Mammary epithelial cell (primary cell): Measurements from ENCODE around the gene CHST9.

Experiments used
- EZH2 ChIP-seq: IDR thresholded peaks from 2 replicates; pipeline ENCODE4 v1.6.1; 2012; ENCODE audit warnings: low read length, inconsistent platforms, borderline replicate concordance
- TF ChIP-seq, protein P1 (sequence below), 2 donors: IDR thresholded peaks in 1 of 2; conservative IDR thresholded peaks in 1 of 2; 2 replicates each; pipeline ENCODE4 v1.5.1; 2011 to 2012; ENCODE audit warnings: inconsistent platforms in 2 of 2, low read length in 2 of 2, mild to moderate bottlenecking in 2 of 2, control low read depth in 1 of 2, low read depth in 1 of 2; ENCODE audit not compliant: insufficient read depth in 1 of 2; ENCODE audit errors: extremely low read depth in 1 of 2

DNA sequence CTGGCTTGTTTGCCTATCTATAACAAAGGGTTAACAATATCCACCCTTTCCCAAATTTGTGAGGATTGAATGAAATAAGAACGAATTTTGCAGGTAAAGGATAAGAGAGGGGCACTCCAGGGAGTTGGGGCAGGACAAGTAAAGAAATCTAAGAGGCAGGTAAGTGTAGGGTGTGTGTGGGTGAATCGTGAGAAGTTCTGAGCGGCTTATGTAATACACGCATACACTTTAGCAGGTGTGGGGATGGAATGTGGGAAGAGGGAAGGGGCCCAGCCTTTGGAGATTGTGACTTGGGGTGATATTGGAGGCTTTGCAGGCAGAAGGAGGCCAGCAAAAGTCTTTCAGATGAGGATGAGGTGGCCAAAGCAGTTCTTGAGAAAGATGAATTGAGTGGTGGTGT lies 236.4 kb downstream of the CHST9 start:
- TF ChIP-seq, protein P1, sequence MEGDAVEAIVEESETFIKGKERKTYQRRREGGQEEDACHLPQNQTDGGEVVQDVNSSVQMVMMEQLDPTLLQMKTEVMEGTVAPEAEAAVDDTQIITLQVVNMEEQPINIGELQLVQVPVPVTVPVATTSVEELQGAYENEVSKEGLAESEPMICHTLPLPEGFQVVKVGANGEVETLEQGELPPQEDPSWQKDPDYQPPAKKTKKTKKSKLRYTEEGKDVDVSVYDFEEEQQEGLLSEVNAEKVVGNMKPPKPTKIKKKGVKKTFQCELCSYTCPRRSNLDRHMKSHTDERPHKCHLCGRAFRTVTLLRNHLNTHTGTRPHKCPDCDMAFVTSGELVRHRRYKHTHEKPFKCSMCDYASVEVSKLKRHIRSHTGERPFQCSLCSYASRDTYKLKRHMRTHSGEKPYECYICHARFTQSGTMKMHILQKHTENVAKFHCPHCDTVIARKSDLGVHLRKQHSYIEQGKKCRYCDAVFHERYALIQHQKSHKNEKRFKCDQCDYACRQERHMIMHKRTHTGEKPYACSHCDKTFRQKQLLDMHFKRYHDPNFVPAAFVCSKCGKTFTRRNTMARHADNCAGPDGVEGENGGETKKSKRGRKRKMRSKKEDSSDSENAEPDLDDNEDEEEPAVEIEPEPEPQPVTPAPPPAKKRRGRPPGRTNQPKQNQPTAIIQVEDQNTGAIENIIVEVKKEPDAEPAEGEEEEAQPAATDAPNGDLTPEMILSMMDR (conservative IDR thresholded peaks at IDR 0.05 in 1 of 2, IDR thresholded peaks at IDR 0.05 in 1 of 2; ENCODE audit: extremely low read depth in 1 of 2, insufficient read depth in 1 of 2, low read depth in 1 of 2, low read length in 2 of 2): no peak
- no peak for TF ChIP-seq EZH2
